Measurements from ENCODE around the gene MRPS2.

- TF ChIP-seq POLR2AphosphoS5 (IDR thresholded peaks at IDR 0.05; ENCODE audit: low read depth) (no peak), CTCF (conservative IDR thresholded peaks at IDR 0.05; ENCODE audit: low read depth in 2 of 2) (no peak)
Observed at GRCh38 chr9:135514342-135515082, 14.0 kb downstream of the MRPS2 start.
